DOHH2 (cell line): ENCODE measurements around the gene XPO6.

Source experiments
- H3F3A ChIP-seq: fragments of 200-600 bp; sonication (generic), shearing (Covaris generic); 2 replicates; pipeline ENCODE4 v1.6.0; 2016; ENCODE audit warnings: antibody characterized with exemption, mild to moderate bottlenecking; ENCODE audit not compliant: control insufficient read depth, insufficient read depth
- H3K27ac ChIP-seq: fragments of 200-600 bp; sonication (generic); 2 replicates; pipeline ENCODE4 v1.5.1; 2014; ENCODE audit warnings: low read depth, mild to moderate bottlenecking, low read length, moderate library complexity
- H3K27me3 ChIP-seq: fragments of 200-600 bp; sonication (generic); 2 replicates; pipeline ENCODE4 v1.6.1; 2014; ENCODE audit warnings: mild to moderate bottlenecking, low read length, mixed read lengths; ENCODE audit not compliant: control insufficient read depth
- H3K36me3 ChIP-seq: fragments of 200-600 bp; sonication (generic); 2 replicates; pipeline ENCODE4 v1.6.1; 2014; ENCODE audit warnings: mild to moderate bottlenecking, low read length, moderate library complexity, mixed read lengths; ENCODE audit not compliant: control insufficient read depth
- H3K4me1 ChIP-seq: fragments of 200-600 bp; sonication (generic); 2 replicates; pipeline ENCODE4 v1.6.1; 2014; ENCODE audit warnings: mild to moderate bottlenecking, low read length, mixed read lengths; ENCODE audit not compliant: control insufficient read depth
- H3K4me2 ChIP-seq: fragments of 200-600 bp; sonication (generic); 2 replicates; pipeline ENCODE4 v1.6.0; 2014; ENCODE audit warnings: mild to moderate bottlenecking, low read length, moderate library complexity
- H3K4me3 ChIP-seq: fragments of 200-600 bp; sonication (generic); 2 replicates; pipeline ENCODE4 v1.5.1; 2014; ENCODE audit warnings: mild to moderate bottlenecking, low read length, mixed read lengths
- H3K79me2 ChIP-seq: fragments of 200-600 bp; sonication (generic); 2 replicates; pipeline ENCODE4 v1.6.1; 2014; ENCODE audit warnings: mild to moderate bottlenecking, low read length, mixed read lengths; ENCODE audit not compliant: control insufficient read depth
- H3K9me2 ChIP-seq: fragments of 200-600 bp; sonication (generic); replicated peaks from 2 replicates; pipeline ENCODE4 v1.6.1; 2014; ENCODE audit warnings: mild to moderate bottlenecking, low read length, mixed read lengths; ENCODE audit not compliant: control insufficient read depth
- H3K9me3 ChIP-seq: fragments of 200-600 bp; sonication (generic); 2 replicates; pipeline ENCODE4 v1.6.1; 2014; ENCODE audit warnings: antibody characterized with exemption, low read length, mixed read lengths; ENCODE audit not compliant: control insufficient read depth, insufficient read depth
- H4K20me1 ChIP-seq: fragments of 200-600 bp; sonication (generic); 2 replicates; pipeline ENCODE4 v1.6.0; 2014; ENCODE audit warnings: low read depth, mild to moderate bottlenecking, antibody characterized with exemption, low read length, moderate library complexity; ENCODE audit not compliant: control insufficient read depth, insufficient read depth
- CTCF ChIP-seq: fragments of 200-600 bp; sonication (generic); IDR thresholded peaks from one replicate; pipeline ENCODE4 v1.5.1; 2014; ENCODE audit warnings: antibody characterized with exemption, mild to moderate bottlenecking, low read depth, low read length; ENCODE audit not compliant: poor library complexity, severe bottlenecking
- EZH2phosphoT487 ChIP-seq: fragments of 200-600 bp; sonication (generic); IDR thresholded peaks from 2 replicates; pipeline ENCODE4 v1.6.1; 2017; ENCODE audit warnings: borderline replicate concordance, mild to moderate bottlenecking, antibody characterized with exemption, low read length, moderate library complexity, mixed read lengths

The XPO6 gene

GRCh38 chr16:28187595-28188004 is 24.2 kb downstream of the XPO6 start:
- H3K4me1 ChIP-seq = peaks cover 61% of the 10 kb centered on the region
- TF ChIP-seq CTCF (no peak), EZH2phosphoT487 (no peak)
- H3K27me3 ChIP-seq = no peaks in the 10 kb centered on the region
- no peak overlapping the region for H3K4me3 ChIP-seq
- H3K36me3 ChIP-seq = peaks cover 78% of the 10 kb centered on the region
- H3K4me2 ChIP-seq = no peak overlapping the region
- no peaks in the 10 kb centered on the region; the same call in 1 of the 2 replicates for H3F3A ChIP-seq
- H3K79me2 ChIP-seq = peaks cover 100% of the 10 kb centered on the region
- peaks cover 14% of the 10 kb centered on the region for H4K20me1 ChIP-seq
- no peak overlapping the region for H3K27ac ChIP-seq
- no peaks in the 10 kb centered on the region for H3K9me3 ChIP-seq
- no peaks in the 10 kb centered on the region for H3K9me2 ChIP-seq

GRCh38 chr16:28186752-28187151 is 25.0 kb downstream of the XPO6 start:
- Histone ChIP-seq H4K20me1 (peaks cover 18% of the 10 kb centered on the region), H3K27ac (no peak overlapping the region), H3F3A (no peaks in the 10 kb centered on the region; the same call in 1 of the 2 replicates), H3K4me3 (no peak overlapping the region), H3K4me2 (no peak overlapping the region), H3K9me3 (no peaks in the 10 kb centered on the region), H3K27me3 (no peaks in the 10 kb centered on the region), H3K79me2 (peaks cover 100% of the 10 kb centered on the region), H3K4me1 (peaks cover 63% of the 10 kb centered on the region), H3K36me3 (peaks cover 80% of the 10 kb centered on the region), H3K9me2 (no peaks in the 10 kb centered on the region)
- TF ChIP-seq CTCF (no peak), EZH2phosphoT487 (no peak)

- TF ChIP-seq EZH2phosphoT487 (no peak), CTCF (no peak)
- H3K9me2 ChIP-seq = no peaks in the 10 kb centered on the region
- H3K4me3 ChIP-seq = no peak overlapping the region
- no peak overlapping the region for H3K27ac ChIP-seq
- H3F3A ChIP-seq = no peaks in the 10 kb centered on the region; the same call in 1 of the 2 replicates
- H3K79me2 ChIP-seq = peaks cover 100% of the 10 kb centered on the region
- H3K4me2 ChIP-seq = no peak overlapping the region
- peaks cover 56% of the 10 kb centered on the region for H3K4me1 ChIP-seq
- H3K9me3 ChIP-seq = no peaks in the 10 kb centered on the region
- peaks cover 78% of the 10 kb centered on the region for H3K36me3 ChIP-seq
- no peaks in the 10 kb centered on the region for H3K27me3 ChIP-seq
- peaks cover 15% of the 10 kb centered on the region; the same call in 1 of the 2 replicates for H4K20me1 ChIP-seq
Observed at GRCh38 chr16:28185696-28186095, 26.1 kb downstream of the XPO6 start.

- Histone ChIP-seq H3K27me3 (no peaks in the 10 kb centered on the region), H3K4me1 (peaks cover 45% of the 10 kb centered on the region), H3K4me3 (no peak overlapping the region), H3K79me2 (peaks cover 100% of the 10 kb centered on the region), H3F3A (no peaks in the 10 kb centered on the region; the same call in 1 of the 2 replicates), H3K27ac (no peak overlapping the region), H3K9me2 (no peaks in the 10 kb centered on the region), H3K36me3 (peaks cover 76% of the 10 kb centered on the region), H3K4me2 (no peak overlapping the region), H3K9me3 (no peaks in the 10 kb centered on the region), H4K20me1 (0 out of 2 replicates have a peak, but pooled peaks cover 10% of the 10 kb centered on the region)
- no peak for TF ChIP-seq EZH2phosphoT487
- no peak for TF ChIP-seq CTCF
Observed at GRCh38 chr16:28184625-28185024, 27.1 kb downstream of the XPO6 start.
